ENCODE data around the gene LSM8.
A peak's percentile ranks its signal among the peaks of the same experiment; 100 is the strongest.

Gene LSM8

DNA sequence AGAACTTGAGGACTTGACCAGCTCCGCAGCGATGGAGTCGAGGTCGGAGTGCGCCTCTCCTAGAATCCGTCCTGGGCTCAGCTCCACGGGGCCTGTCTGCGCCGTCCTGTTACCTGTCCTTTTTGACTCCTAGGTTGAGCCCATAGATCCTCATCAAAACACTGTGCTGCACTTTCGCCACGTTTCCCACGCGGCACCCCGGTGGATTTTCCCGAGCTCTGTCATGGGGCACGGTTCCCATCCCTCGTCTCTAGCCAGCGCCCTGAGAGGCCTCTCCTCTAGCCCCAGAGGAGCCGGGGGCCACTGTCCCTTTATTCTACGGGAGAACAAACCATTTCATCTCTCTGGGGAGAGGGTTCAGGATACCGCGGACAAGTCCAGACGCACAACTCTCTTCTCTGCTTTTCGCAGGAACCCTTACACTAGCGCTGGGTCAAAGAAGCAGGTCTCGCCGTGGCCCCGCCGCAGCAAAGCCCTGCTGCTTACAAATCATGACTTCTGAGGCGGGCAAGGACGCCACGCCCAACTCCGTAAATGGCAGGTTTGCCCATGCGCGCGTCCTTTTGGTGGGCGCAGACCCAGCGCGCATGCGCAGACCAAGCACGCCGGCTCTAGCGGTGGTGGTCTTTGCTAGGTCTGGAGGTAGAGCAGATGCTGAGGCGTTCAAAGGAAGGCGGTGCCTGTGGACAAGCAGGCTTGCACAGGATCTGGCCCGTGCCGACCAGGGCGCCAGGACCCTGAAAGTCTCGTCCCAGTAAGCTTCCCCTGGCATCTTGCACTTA is 30.3 kb downstream of the LSM8 start:
- TF ChIP-seq CTCF (IDR thresholded peaks at IDR 0.05; ENCODE audit: extremely low read depth, missing control alignments) = no peak
- peak; percentile 83 for DNase-seq (ENCODE audit: low spot score)

DNA sequence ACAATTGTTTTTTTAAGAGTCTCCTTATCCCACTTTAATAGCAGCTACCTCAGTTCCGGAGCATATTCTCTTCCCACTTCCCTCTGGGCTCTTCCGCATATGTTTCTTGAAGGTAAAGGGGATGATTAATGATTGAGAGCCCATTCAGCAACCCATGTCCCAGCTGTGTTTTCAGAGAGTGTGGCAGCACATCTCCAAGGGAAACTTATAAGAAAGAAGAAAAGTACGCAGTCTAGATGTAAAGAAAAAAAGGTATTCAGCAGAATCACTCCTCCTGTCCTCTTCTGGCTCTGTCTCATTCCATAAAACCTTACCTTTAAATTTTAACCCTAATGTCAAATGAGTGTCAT is 30.8 kb downstream of the LSM8 start:
- DNase-seq (ENCODE audit: low spot score) = no peak
- no peak for TF ChIP-seq CTCF (IDR thresholded peaks at IDR 0.05; ENCODE audit: extremely low read depth, missing control alignments)

DNA sequence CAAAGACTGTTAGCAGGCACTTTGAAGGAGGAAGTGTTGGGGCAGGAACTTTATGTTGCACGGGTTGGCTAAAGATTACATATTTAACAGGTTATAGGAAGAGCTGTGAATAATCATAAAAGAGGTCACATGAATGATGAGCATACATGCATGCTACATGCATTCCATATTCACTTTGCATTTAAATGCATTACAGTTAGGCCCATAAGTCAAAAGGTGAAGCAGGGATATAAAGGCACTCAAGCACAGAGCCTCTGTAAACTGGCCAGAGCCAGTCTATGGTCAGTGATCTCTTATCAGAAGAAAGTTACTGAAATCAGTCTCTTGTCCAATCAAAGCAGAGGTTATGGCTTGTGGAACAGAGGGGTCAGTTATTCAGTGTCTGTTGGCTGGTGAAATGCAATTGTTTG is 33.3 kb downstream of the LSM8 start:
- no peak for TF ChIP-seq CTCF (IDR thresholded peaks at IDR 0.05; ENCODE audit: extremely low read depth, missing control alignments)
- no peak for DNase-seq (ENCODE audit: low spot score)

GRCh38 chr7:118218413-118219156 is 34.6 kb downstream of the LSM8 start:
- TF ChIP-seq CTCF (IDR thresholded peaks at IDR 0.05; ENCODE audit: extremely low read depth, missing control alignments) = no peak
- no peak for DNase-seq (ENCODE audit: low spot score)

DNA sequence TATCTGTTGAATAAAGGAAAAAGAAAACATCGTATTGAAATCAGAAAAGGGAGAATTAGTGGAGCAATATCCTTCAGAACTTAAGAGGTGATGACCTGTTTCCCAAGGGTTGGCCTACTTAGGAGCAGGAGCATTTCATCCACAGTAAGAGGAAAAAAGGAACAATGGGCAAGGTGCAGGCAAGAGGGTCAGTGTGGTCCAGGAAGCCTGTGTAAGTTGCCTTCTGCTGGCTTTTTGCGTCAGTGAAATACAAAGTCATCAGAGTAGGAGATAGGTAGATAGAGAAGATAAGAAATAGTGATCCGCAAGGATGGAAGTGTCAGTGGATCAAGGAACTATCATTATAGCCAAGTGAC is 35.2 kb downstream of the LSM8 start:
- DNase-seq (ENCODE audit: low spot score) = no peak
- no peak for TF ChIP-seq CTCF (IDR thresholded peaks at IDR 0.05; ENCODE audit: extremely low read depth, missing control alignments)

DNA sequence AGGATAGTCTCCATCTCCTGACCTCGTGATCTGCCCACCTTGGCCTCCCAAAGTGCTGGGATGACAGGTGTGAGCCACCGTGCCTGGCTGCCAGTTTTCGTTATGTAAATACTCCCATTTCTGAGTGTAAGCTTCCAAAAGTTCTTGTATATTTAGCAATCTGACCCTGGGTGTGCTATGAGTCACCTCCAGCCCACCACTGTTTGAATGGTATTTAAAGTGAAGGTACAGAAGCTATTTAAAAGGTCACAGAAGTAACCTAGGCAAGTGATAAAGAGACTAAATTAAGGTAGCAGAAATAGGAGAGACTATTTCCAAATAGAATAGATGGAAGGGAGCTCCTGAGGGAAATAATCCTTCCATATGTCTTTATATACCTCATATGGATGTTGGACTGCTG is 36.6 kb downstream of the LSM8 start:
- no peak for DNase-seq (ENCODE audit: low spot score)

More for the DNA sequence above, 36.6 kb downstream of the LSM8 start:
- no peak for TF ChIP-seq CTCF (IDR thresholded peaks at IDR 0.05; ENCODE audit: extremely low read depth, missing control alignments)
